HG02642 (cell line): Measurements from ENCODE around the gene LOC101059915.
"Not testable (repeated sequence)": the region's sequence is repeated elsewhere in the genome, so short reads cannot be mapped to it uniquely, and the experiment has no call there.

Experiments used
- ATAC-seq: cut with Tn5 transposase; IDR thresholded peaks from one replicate; pipeline ENCODE4 v1.9.1; 2021; ENCODE audit warnings: mild to moderate bottlenecking; ENCODE audit not compliant: unreplicated experiment, poor library complexity

LOC101059915 gene

DNA sequence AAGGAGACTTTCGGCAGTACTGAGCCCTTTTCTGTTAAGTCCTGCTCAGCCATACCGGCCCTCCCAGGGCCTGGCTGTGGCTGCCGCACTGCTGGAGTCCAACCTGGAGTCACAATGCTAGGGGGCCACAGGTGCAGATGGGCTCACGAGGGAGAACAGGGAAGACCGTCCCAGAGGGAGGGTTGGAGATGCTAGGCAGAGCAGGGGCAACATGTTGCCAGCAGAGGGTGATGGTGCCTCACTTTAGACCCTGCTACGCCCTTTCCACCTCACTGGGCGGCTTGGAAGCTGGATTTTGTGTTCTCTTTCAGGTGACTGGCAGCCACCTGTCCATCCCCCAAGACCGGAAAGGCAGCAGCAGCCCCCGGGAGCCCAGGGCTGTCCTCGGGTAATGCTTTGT lies 2.6 kb downstream of the LOC101059915 start:
- ATAC-seq, result peak; percentile 52

DNA sequence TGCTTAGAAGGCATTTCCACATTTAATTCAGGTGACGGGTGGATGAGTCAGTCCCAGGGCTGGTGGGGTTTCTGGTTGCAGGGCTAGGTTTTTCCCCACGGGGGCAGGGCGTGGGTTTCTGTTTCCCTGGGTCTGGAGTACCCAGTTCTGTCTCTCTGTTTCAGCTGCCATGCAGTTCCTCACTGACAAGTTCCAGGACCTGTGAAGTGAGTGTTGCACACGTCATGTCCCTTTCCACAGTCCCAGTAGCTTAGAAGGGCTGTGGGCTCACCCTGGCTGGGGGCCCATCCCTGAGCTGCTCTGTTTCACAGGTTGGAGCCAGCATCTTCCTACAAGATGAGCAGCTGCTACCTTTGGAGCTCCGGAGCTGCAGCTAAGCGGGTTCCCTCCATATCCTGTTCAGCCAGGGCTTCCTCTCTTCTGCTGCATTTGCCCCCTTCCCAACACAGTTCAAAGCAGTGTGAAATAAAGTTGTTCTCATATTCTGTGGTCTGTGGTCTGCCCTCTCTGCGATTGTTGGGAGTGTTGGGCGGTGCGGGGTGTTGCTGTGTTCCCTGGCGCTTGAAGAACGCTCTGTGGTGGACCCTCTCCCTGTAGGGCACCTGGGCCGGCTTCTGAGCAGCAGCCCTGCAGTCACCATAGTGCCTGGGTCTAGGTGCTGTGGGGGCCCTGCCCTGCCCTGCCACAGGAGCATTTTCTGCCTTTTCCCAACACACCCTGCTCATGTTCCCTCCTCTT lies 3.9 kb downstream of the LOC101059915 start:
- no peak for ATAC-seq

DNA sequence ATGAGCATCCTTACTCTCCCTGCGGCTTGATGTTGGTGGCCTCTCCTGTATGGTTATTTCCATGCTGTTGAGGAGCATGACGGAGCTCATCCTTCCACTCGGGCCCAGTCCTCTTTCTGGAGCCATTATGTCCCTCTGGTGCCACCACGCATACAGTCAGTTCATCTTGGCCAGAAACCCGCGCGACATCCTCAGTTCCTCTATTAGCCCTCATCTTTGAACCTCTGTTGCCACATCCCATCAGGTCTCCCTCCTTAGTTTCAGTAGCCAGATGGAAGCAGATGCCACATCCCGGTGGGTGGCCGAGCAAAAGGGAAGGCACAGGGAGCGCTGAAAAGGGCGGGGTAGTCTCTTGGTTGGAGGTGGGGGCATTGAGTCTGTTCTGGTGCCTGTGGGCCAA lies 4.6 kb downstream of the LOC101059915 start:
- ATAC-seq, result no peak

DNA sequence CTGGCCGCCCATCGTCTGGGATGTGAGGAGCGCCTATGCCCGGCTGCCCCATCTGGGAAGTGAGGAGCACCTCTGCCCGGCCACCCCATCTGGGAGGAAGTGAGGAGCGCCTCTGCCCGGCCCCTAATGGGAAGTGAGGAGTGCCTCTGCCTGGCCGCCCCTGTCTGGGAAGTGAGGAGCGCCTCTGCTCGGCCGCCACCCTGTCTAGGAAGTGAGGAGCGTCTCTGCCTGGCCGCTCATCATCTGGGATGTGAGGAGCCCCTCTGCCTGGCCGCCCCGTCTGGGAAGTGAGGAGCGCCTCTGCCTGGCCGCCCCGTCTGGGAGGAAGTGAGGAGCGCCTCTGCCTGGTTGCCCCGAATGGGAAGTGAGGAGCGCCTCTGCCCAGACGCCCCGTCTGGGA lies 8.3 kb downstream of the LOC101059915 start:
- ATAC-seq, result not testable (repeated sequence)

DNA sequence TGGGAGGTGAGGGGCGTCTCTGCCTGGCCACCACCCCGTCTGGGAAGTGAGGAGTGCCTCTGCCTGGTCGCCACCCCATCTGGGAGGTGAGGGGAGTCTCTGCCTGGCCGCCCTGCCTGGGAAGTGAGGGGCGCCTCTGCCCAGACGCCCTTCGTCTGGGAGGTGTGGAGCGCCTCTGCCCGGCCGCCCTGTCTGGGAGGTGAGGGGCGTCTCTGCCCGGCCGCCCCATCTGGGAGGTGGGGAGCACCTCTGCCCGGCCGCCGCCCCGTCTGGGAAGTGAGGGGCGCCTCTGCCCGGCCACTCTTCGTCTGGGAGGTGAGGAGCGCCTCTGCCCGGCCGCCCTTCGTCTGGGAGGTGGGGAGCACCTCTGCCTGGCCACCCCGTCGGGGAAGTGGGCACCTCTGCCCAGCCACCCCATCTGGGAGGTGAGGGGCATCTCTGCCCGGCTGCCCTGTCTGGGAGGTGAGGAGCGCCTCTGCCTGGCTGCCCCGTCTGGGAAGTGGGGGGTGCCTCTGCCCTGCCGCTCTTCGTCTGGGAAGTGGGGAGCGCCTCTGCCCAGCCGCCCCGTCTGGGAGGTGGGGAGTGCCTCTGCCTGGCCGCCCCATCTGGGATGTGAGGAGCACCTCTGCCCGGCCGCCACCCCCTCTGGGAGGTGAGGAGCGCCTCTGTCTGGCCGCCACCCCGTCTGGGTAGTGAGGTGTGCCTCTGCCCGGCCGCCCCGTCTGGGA lies 8.9 kb downstream of the LOC101059915 start:
- not testable (repeated sequence) for ATAC-seq

DNA sequence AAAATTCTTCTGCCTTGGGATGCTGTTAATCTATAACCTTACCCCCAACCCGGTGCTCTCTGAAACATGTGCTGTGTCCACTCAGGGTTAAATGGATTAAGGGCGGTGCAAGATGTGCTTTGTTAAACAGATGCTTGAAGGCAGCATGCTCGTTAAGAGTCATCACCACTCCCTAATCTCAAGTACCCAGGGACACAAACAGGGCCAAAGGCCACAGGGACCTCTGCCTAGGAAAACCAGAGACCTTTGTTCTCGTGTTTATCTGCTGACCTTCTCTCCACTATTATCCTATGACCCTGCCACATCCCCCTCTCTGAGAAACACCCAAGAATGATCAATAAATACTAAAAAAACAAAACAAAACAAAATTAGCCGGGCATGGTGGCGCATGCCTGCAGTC lies 9.8 kb downstream of the LOC101059915 start:
- ATAC-seq, result not testable (repeated sequence)

DNA sequence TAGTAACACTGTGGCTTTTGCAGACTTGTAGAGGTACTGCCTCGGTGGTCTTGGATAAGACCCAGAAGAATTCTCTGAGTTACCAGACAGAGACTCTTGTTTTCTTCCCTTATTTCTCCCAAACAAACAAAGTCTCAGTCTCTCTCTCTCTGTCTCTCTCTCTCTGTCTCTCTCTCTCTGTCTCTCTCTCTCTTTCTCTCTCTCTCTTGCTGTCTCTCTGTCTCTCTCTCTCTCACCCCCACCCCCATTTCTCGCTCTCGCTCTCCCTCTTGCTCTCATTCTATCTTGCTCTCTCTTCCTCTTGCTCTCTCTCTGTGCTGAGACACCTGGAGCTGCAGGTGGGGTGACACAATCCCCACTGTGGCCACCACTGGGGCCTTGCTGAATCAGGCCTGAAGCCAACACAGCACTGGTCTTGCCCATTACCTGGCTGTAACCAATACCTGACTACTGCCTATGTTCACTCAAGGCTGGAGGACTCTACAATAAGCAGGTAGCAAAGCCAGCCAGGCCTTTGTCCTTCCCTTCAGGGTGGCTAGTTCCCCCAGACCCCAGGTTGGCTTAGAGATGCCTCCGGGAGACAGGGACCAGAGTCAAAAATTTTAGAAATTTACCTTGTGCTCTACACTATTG lies 12.3 kb downstream of the LOC101059915 start:
- no peak for ATAC-seq

DNA sequence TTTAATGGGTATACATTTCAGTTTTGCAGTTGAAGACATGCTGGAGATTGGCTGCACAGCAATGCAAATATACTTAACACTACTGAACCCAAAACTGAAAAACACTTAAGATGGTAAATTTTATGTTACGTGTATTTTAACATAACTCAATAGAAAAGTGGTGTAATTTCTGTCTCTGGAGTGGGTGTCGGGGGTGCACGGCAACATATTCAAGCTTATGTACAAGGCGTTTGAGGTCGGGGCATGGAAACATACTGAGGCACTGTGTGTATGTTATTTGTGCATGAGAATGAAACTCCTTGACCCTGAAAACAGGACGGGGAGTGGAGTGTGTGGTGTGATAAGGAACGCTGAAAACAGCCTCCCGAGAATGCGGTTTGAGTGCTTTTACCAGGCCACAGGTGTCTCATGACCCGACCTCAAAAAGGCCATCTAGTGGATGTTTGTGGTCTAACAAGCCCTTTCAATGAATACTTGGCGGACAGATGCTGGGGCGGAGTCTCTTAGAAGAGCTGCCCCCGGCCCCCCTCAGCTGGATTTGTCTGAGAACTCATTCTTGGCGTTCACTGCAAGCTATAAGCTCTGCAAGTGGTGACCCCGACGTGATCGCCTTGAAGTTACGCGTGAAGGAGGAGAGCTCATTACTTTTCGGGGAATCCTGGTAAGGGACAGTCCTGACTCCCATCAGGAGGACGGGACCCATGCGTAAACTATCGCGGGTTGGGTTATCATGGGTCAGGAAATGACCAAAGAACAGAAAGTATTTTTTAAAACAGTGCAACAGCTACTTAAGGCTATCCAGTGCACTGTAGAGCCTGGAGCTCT lies 29.5 kb downstream of the LOC101059915 start:
- peak; percentile 73 for ATAC-seq

DNA sequence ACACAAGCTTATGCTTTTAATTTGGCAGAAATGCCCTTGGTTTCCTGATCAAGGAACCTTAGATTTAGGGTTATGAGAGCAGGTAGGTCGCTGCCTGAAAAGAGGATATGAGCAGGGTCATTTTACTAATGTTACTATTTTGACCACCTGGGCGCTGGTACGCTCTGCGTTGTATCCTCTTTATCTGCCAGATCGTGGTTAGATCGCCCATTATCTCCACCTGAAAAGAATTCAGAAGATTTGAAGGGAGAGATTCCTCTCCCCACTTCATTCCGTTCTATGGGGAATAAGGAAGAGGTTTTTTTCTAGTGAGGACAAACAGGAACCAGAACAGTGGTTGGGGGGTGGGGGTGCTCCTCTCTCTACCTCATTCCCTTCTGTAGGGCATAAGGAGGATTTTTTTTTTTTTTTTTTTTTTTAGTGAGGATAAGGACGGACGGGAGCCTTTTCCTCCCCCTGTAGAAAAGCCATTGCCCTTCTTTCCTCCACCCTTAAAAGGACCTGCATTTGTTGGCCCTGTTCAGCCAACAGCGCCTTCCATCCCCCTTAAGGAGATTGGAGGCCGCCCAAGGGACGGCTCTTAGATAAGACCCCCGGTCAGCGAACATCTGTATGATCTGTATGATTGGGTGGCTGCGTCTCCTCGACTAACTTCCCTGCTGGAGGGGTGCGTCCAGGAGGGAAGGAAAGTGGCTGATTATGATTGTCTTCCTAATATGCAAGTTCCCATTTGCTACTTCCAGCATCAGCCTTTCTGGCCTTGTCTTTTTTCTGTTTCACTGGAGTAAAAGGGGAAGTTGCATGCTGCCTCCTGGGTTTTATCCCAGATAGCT lies 30.3 kb downstream of the LOC101059915 start:
- ATAC-seq, result peak; percentile 55

DNA sequence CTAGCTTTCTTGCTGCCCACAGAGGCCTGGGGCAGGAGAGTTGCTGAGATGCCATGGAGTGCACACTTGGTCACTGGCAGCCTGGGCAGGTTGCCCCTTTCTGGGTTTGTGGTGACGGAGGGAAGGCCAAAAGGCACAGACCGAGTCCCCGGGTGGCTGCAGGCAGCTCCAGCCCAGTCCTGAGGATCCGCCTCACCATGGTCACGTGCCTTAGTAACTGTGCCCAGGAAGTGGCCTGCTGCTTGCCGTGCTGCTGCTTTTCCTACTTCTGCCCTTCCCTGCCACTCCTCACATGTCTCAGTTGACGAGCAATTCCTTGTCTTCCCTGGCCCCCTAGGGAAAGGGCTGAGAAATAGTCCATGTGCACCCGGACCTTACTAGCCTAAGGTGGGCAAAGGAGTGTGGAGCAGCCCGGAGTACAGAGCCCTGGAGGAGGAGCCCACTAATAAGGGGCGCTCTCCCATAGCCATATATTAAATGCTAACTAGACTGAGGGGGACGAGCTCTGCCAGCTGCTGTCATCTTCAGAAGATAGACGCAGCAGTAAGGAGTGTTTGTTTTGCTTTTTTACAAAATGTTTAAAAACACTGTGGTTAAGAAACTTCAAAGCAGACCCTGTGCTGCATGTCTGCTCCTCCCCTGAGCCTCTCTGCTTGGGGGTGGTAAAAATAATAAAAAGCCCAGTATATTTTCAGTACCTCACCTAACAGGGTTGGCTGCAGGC lies 31.1 kb downstream of the LOC101059915 start:
- not testable (repeated sequence) for ATAC-seq

DNA sequence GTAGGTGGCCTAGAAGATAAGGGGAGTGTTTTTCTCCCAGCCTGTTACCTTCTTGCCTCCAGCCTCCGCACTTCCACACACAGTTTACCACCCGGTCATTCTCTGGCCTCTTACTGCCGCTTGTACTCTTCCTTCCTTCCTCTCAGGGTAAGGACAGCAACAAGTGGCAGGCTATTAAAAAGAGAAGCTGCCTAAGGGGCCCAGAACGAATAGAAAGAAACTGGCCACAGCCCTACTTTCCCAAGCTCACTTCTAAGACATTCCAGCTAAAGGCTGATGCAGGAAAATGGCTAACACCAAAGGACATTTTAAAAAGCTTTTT lies 31.6 kb downstream of the LOC101059915 start:
- ATAC-seq, result not testable (repeated sequence)

DNA sequence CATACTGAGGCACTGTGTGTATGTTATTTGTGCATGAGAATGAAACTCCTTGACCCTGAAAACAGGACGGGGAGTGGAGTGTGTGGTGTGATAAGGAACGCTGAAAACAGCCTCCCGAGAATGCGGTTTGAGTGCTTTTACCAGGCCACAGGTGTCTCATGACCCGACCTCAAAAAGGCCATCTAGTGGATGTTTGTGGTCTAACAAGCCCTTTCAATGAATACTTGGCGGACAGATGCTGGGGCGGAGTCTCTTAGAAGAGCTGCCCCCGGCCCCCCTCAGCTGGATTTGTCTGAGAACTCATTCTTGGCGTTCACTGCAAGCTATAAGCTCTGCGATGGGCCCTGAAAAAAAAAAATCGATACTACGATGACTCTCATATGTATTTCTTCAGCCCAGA lies 35.5 kb downstream of the LOC101059915 start:
- peak; percentile 61 for ATAC-seq

DNA sequence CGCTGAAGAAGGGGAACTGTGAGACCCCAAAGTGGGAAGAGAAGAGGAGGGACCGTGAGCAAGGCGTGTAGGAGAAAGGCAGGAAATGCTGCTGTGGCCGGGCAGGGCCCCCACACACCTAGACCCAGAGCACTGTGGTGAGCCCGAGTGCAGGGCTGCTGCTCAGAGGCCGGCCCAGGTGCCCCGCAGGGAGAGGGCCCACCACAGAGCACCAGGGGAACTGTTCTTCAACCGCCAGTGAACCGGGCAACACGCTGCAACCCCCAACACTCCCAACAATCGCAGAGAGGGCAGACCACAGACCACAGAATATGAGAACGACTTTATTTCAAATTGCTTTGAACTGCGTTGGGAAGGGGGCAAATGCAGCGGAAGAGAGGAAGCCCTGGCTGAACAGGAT lies 46.7 kb downstream of the LOC101059915 start:
- ATAC-seq, result not testable (repeated sequence)

DNA sequence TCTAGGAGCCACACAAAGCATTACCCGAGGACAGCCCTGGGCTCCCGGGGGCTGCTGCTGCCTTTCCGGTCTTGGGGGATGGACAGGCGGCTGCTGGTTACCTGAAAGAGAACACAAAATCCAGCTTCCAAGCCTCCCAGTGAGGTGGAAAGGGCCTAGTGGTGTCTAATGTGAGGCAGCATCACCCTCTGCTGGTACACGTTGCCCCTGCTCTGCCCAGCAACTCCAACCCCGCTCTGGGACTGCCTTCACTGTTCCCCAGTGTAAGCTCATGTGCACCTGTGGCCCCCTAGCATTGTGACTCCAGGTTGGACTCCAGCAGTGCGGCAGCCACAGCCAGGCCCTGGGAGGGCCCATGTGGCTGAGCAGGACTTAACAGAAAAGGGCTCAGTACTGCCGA lies 48.2 kb downstream of the LOC101059915 start:
- not testable (repeated sequence) for ATAC-seq

DNA sequence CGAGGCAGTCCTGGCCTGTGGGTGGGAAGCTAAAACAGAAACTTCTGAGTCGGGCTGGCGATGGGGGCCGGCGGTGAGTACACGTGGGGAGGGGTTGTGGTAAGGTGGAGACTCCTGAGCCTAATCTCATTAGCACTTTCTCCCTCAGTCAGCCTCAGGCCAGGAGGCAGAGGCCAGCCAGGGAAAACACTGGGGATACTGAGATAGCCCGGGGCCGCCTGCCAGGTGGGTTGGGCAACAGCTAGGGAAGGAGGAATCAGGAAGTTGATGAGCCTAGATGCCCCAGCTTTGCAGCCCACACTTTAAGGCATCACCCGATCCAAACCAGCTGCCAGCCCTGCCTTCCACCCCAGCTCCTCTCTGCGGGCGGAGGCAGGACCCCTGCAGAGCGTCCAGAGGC lies 49.0 kb downstream of the LOC101059915 start:
- ATAC-seq, result not testable (repeated sequence)

DNA sequence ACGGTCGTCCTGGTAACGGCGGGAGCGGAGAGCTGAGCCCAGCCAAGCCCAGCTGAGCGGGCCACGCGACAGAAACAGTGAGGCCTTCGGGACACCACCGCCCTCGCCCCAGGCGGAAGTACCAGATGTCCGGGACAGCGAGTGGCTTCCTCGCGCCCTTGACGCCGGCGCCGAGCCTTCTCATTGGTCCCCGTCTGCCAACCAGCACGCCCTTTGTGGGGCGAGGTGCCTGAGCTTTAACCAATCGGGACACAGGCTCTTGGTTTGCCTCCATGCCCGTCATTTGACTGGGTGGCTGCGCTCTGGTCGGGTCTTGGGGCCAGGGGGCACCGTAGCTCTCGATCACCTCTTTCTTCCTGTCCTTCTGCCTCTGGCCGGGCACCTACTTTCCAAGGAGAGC lies 50.8 kb downstream of the LOC101059915 start, which contains the start of gene CXorf49:
Gene CXorf49, minus strand, starts transcription at position 101 of the 400 bp plus-strand sequence. CDS start 134 bp downstream, outside the sequence.
- not testable (repeated sequence) for ATAC-seq

DNA sequence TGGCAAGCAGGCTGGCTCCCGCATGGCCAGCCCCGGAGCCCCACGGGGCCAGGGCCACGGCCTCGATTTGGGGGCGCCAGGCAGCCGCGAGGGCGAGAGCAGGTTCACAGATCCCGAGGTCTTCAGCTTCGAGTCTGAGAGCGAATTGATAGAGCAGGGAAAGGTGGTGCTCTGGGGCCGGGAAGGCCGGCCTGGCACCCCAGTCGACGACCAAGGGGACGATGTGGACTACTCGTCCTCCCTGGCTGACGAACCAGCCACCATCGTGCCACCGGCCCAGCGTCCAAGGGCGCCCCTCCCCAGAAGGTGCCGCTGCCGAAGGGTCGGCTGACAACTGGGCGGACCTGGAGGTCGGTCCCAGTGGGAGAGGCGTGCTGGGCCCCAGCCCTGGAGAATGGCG lies 51.8 kb downstream of the LOC101059915 start:
- not testable (repeated sequence) for ATAC-seq

DNA sequence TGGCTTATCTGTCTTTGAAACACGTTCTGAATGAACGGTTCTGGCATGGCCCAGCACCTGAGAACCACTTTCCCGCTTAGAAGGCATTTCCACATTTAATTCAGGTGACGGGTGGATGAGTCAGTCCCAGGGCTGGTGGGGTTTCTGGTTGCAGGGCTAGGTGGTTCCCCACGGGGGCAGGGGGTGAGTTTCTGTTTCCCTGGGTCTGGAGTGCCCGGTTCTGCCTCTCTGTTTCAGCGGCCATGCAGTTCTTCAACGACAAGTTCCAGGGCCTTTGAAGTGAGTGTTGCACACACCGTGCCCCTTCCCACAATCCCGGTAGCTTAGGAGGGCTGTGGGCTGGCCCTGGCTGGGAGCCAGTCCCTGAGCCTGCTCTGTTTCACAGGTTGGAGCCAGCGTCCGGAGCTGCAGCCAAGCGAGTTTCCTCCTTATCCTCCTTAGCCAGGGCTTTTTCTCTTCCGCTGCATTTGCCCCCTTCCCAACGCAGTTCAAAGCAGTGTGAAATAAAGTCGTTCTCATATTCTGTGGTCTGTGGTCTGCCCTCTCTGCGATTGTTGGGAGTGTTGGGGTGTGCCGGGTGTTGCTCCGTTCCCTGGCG lies 53.0 kb downstream of the LOC101059915 start:
- not testable (repeated sequence) for ATAC-seq
